ENCODE measurements around the gene CHPF2. TPM values are rescaled to one million over a fixed set of nuclear protein-coding genes. Genes with fewer than 3 reads are reported as not detected.

Gene CHPF2
- total RNA-seq, 1 donor = 83.2 TPM

GRCh38 chr7:151187409-151188251 is 44.7 kb upstream of the CHPF2 start:
- peaks cover 33% of the 10 kb centered on the region for H3K27me3 ChIP-seq (ENCODE audit: insufficient read depth, low read length)

DNA sequence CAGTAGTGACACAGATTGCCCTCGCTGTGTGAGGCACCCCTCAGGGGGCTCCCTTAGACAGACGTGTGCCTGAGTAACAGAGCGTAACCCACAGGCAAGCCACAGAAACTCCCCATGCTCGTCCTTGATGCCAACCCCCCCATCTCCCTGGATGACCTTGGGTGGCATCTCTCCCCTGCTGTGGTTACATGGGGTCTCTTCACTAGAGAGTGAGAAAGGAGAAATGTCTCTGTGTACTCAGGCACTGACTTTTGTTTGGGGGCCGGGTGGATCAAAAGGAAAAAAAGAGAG is 44.1 kb upstream of the CHPF2 start:
- Histone ChIP-seq H4K20me1 (ENCODE audit: insufficient read depth, low read length) (no peaks in the 10 kb centered on the region), H3K4me2 (ENCODE audit: insufficient read depth, low read length) (no peak overlapping the region), H3K9me3 (ENCODE audit: low read depth, low read length) (no peaks in the 10 kb centered on the region), H3K4me1 (ENCODE audit: insufficient read depth, low read length) (no peaks in the 10 kb centered on the region), H3K36me3 (ENCODE audit: insufficient read depth, low read length) (no peaks in the 10 kb centered on the region), H3K27me3 (ENCODE audit: insufficient read depth, low read length) (peaks cover 32% of the 10 kb centered on the region), H3K79me2 (ENCODE audit: insufficient read depth, low read length) (no peaks in the 10 kb centered on the region), H3K27ac (ENCODE audit: low read depth, low read length) (no peak overlapping the region), H3K4me3 (ENCODE audit: insufficient read depth, low read length) (no peak overlapping the region), H2AFZ (ENCODE audit: low read length) (no peak overlapping the region)
- TF ChIP-seq, protein P1, sequence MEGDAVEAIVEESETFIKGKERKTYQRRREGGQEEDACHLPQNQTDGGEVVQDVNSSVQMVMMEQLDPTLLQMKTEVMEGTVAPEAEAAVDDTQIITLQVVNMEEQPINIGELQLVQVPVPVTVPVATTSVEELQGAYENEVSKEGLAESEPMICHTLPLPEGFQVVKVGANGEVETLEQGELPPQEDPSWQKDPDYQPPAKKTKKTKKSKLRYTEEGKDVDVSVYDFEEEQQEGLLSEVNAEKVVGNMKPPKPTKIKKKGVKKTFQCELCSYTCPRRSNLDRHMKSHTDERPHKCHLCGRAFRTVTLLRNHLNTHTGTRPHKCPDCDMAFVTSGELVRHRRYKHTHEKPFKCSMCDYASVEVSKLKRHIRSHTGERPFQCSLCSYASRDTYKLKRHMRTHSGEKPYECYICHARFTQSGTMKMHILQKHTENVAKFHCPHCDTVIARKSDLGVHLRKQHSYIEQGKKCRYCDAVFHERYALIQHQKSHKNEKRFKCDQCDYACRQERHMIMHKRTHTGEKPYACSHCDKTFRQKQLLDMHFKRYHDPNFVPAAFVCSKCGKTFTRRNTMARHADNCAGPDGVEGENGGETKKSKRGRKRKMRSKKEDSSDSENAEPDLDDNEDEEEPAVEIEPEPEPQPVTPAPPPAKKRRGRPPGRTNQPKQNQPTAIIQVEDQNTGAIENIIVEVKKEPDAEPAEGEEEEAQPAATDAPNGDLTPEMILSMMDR (IDR thresholded peaks at IDR 0.05; ENCODE audit: extremely low read depth, low read depth, low read length) = no peak
- no peak for DNase-seq (ENCODE audit: insufficient read length, low spot score, missing footprints)

More at GRCh38 chr7:151187409-151188251, 44.7 kb upstream of the CHPF2 start:
- Histone ChIP-seq H3K9me3 (ENCODE audit: low read depth, low read length) (no peaks in the 10 kb centered on the region), H3K27ac (ENCODE audit: low read depth, low read length) (no peak overlapping the region), H3K4me2 (ENCODE audit: insufficient read depth, low read length) (no peak overlapping the region), H3K36me3 (ENCODE audit: insufficient read depth, low read length) (no peaks in the 10 kb centered on the region), H2AFZ (ENCODE audit: low read length) (no peak overlapping the region), H3K4me1 (ENCODE audit: insufficient read depth, low read length) (no peaks in the 10 kb centered on the region), H3K4me3 (ENCODE audit: insufficient read depth, low read length) (no peak overlapping the region), H3K79me2 (ENCODE audit: insufficient read depth, low read length) (no peaks in the 10 kb centered on the region), H4K20me1 (ENCODE audit: insufficient read depth, low read length) (no peaks in the 10 kb centered on the region)
- TF ChIP-seq, protein P1 (IDR thresholded peaks at IDR 0.05; ENCODE audit: extremely low read depth, low read depth, low read length) = no peak
- no peak for DNase-seq (ENCODE audit: insufficient read length, low spot score, missing footprints)

- no peak for DNase-seq (ENCODE audit: insufficient read length, low spot score, missing footprints)
- Histone ChIP-seq H3K4me3 (ENCODE audit: insufficient read depth, low read length) (no peak overlapping the region), H4K20me1 (ENCODE audit: insufficient read depth, low read length) (no peaks in the 10 kb centered on the region), H3K27ac (ENCODE audit: low read depth, low read length) (no peak overlapping the region), H3K4me1 (ENCODE audit: insufficient read depth, low read length) (no peaks in the 10 kb centered on the region), H3K4me2 (ENCODE audit: insufficient read depth, low read length) (no peak overlapping the region), H3K36me3 (ENCODE audit: insufficient read depth, low read length) (no peaks in the 10 kb centered on the region), H2AFZ (ENCODE audit: low read length) (no peak overlapping the region), H3K79me2 (ENCODE audit: insufficient read depth, low read length) (no peaks in the 10 kb centered on the region), H3K9me3 (ENCODE audit: low read depth, low read length) (no peaks in the 10 kb centered on the region), H3K27me3 (ENCODE audit: insufficient read depth, low read length) (peaks cover 32% of the 10 kb centered on the region)
- TF ChIP-seq, protein P1 (IDR thresholded peaks at IDR 0.05; ENCODE audit: extremely low read depth, low read depth, low read length) = no peak
Measured at GRCh38 chr7:151189038-151189437, 43.2 kb upstream of the CHPF2 start.

DNA sequence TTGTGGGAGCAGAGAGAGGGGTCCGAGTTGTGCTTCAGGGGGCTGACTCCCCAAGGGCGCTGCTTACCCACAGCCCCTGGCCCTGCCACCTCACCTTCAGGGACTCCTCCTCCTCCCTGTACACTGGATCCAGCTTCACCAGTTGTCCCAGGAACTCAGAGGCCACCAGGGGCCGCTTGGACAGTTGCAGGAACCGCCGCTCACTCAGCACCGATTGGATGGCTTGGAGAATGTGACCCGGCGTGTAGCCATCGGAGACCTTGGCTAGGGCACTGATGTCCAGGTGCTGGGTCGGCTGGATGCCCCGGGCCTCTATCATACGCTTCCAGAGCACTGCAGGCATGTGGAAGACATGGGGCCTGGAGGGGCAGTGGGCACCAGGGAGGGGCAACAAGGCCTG is 40.7 kb upstream of the CHPF2 start:
- H3K79me2 ChIP-seq (ENCODE audit: insufficient read depth, low read length) = no peaks in the 10 kb centered on the region
- no peaks in the 10 kb centered on the region for H3K9me3 ChIP-seq (ENCODE audit: low read depth, low read length)
- DNase-seq (ENCODE audit: insufficient read length, low spot score, missing footprints) = peak; percentile 42
- no peak overlapping the region for H3K27ac ChIP-seq (ENCODE audit: low read depth, low read length)
- no peaks in the 10 kb centered on the region for H3K36me3 ChIP-seq (ENCODE audit: insufficient read depth, low read length)
- peaks cover 37% of the 10 kb centered on the region for H3K27me3 ChIP-seq (ENCODE audit: insufficient read depth, low read length)
- no peaks in the 10 kb centered on the region for H3K4me1 ChIP-seq (ENCODE audit: insufficient read depth, low read length)
- H4K20me1 ChIP-seq (ENCODE audit: insufficient read depth, low read length) = no peaks in the 10 kb centered on the region
- H3K4me2 ChIP-seq (ENCODE audit: insufficient read depth, low read length) = no peak overlapping the region
- no peak overlapping the region for H2AFZ ChIP-seq (ENCODE audit: low read length)
- H3K4me3 ChIP-seq (ENCODE audit: insufficient read depth, low read length) = no peak overlapping the region
- TF ChIP-seq, protein P1 (IDR thresholded peaks at IDR 0.05; ENCODE audit: extremely low read depth, low read depth, low read length) = no peak
